SK-N-SH (cell line): ENCODE results near the gene ADD1. TPM values are rescaled to one million over a fixed set of nuclear protein-coding genes. Genes with fewer than 3 reads are reported as not detected.

Experiments
- CTCF ChIA-PET: fragments of 300-600, 350-600 bp; formaldehyde crosslinking; extraction: SDS; loops from one replicate; lab custom pipeline; 2021; lab: Yijun Ruan, JAX
- POLR2A ChIA-PET: fragments of 350-600 bp; sonication (Branson Sonifier 250); formaldehyde crosslinking; extraction: SDS; loops from one replicate; lab custom pipeline; 2020; ENCODE audit warnings: antibody characterized with exemption, inconsistent platforms; lab: Yijun Ruan, JAX
- DNase-seq: peaks from one replicate; pipeline ENCODE4 v3.0.0; 2012
- H2AFZ ChIP-seq: fragments of 200-600 bp; sonication (generic); 2 replicates; pipeline ENCODE4 v1.8.1; 2016; ENCODE audit warnings: antibody characterized with exemption, mild to moderate bottlenecking, low read depth
- H3F3A ChIP-seq: fragments of 200-600 bp; sonication (generic); replicated peaks from 2 replicates; pipeline ENCODE3; 2016; ENCODE audit warnings: antibody characterized with exemption, mild to moderate bottlenecking; ENCODE audit not compliant: insufficient read depth
- H3K27ac ChIP-seq, 2 experiments: fragments of 200-500 bp in 1 of 2; fragments of 200-600 bp in 1 of 2; sonication (Bioruptor generic) in 1 of 2; sonication (generic), shearing (Covaris generic) in 1 of 2; 2 replicates each; pipeline versions ENCODE4 v1.5.1 to v1.6.1; 2014 to 2016; ENCODE audit warnings: low read depth in 2 of 2, inconsistent platforms in 1 of 2, low read length in 1 of 2, mild to moderate bottlenecking in 1 of 2, mixed read lengths in 1 of 2
- H3K27me3 ChIP-seq: fragments of 200-600 bp; sonication (generic), shearing (Covaris generic); 2 replicates; pipeline ENCODE4 v1.6.1; 2016; ENCODE audit warnings: mixed run types; ENCODE audit not compliant: insufficient read depth
- H3K36me3 ChIP-seq, 2 experiments: fragments of 200-500 bp in 1 of 2; fragments of 200-600 bp in 1 of 2; sonication (Bioruptor generic) in 1 of 2; sonication (generic) in 1 of 2; replicated peaks in 1 of 2; 2 replicates each; pipeline versions ENCODE3 to v1.5.1; 2014 to 2016; ENCODE audit warnings: low read length in 1 of 2, mild to moderate bottlenecking in 1 of 2; ENCODE audit not compliant: insufficient read depth in 2 of 2, control insufficient read depth in 1 of 2
- H3K4me1 ChIP-seq, 2 experiments: fragments of 200-500 bp in 1 of 2; fragments of 200-600 bp in 1 of 2; sonication (Bioruptor generic) in 1 of 2; sonication (generic), shearing (Covaris generic) in 1 of 2; 2 replicates each; pipeline versions ENCODE4 v1.5.1 to v1.6.1; 2014 to 2016; ENCODE audit warnings: low read depth in 1 of 2, low read length in 1 of 2, mixed run types in 1 of 2; ENCODE audit not compliant: insufficient read depth in 2 of 2, control insufficient read depth in 1 of 2
- H3K4me2 ChIP-seq: fragments of 200-600 bp; sonication (generic), shearing (Covaris generic); 2 replicates; pipeline ENCODE4 v1.6.1; 2017; ENCODE audit warnings: mixed run types
- H3K4me3 ChIP-seq, 2 experiments: fragments of 200-500 bp in 1 of 2; fragments of 200-600 bp in 1 of 2; sonication (Bioruptor generic) in 1 of 2; sonication (generic), shearing (Covaris generic) in 1 of 2; 2 replicates each; pipeline versions ENCODE4 v1.5.1 to v1.8.1; 2014 to 2016; ENCODE audit warnings: low read depth in 2 of 2, inconsistent platforms in 1 of 2, low read length in 1 of 2, mild to moderate bottlenecking in 1 of 2, mixed read lengths in 1 of 2, moderate library complexity in 1 of 2
- H3K79me2 ChIP-seq: fragments of 200-600 bp; sonication (generic); 2 replicates; pipeline ENCODE4 v1.8.1; 2017; ENCODE audit warnings: mild to moderate bottlenecking; ENCODE audit not compliant: insufficient read depth
- H3K9ac ChIP-seq: fragments of 200-600 bp; sonication (generic); 2 replicates; pipeline ENCODE4 v1.6.1; 2017; ENCODE audit warnings: mixed run types
- H3K9me2 ChIP-seq: fragments of 200-600 bp; sonication (generic); 2 replicates; pipeline ENCODE4 v1.6.1; 2017; ENCODE audit warnings: mixed run types
- H3K9me3 ChIP-seq: fragments of 200-600 bp; sonication (generic); 2 replicates; pipeline ENCODE4 v1.6.1; 2017; ENCODE audit warnings: mixed run types, mild to moderate bottlenecking, moderate library complexity
- H4K20me1 ChIP-seq: fragments of 200-600 bp; sonication (generic); 2 replicates; pipeline ENCODE4 v1.6.1; 2017; ENCODE audit warnings: mild to moderate bottlenecking, mixed run types; ENCODE audit not compliant: insufficient read depth
- CHD2 ChIP-seq: fragments of 150-350 bp; IDR thresholded peaks from 2 replicates; pipeline ENCODE4 v1.6.1; 2018; ENCODE audit warnings: low read length; ENCODE audit not compliant: partially characterized antibody
- ELF1 ChIP-seq: IDR thresholded peaks from 2 replicates; pipeline ENCODE4 v1.4.0; 2012
- EP300 ChIP-seq, 2 experiments: IDR thresholded peaks; 2 replicates each; pipeline versions ENCODE4 v1.4.0 to v1.6.1; 2012; ENCODE audit warnings: borderline replicate concordance in 1 of 2, low read depth in 1 of 2, low read length in 1 of 2
- GABPA ChIP-seq: IDR thresholded peaks from 2 replicates; pipeline ENCODE4 v1.4.0; 2012; ENCODE audit warnings: low read depth, mild to moderate bottlenecking
- JUND ChIP-seq: IDR thresholded peaks from 2 replicates; pipeline ENCODE4 v1.4.0; 2012
- MAX ChIP-seq: IDR thresholded peaks from 2 replicates; pipeline ENCODE4 v1.4.0; 2012; ENCODE audit warnings: low read depth
- NFIC ChIP-seq: IDR thresholded peaks from 2 replicates; pipeline ENCODE4 v1.4.0; 2012; ENCODE audit warnings: borderline replicate concordance
- RAD21 ChIP-seq: IDR thresholded peaks from 2 replicates; pipeline ENCODE4 v1.6.1; 2012; ENCODE audit warnings: mild to moderate bottlenecking, low read length
- RCOR1 ChIP-seq: fragments of 150-350 bp; IDR thresholded peaks from 2 replicates; pipeline ENCODE4 v1.6.1; 2017; ENCODE audit warnings: antibody characterized with exemption, low read length
- REST ChIP-seq: IDR thresholded peaks from 2 replicates; pipeline ENCODE4 v1.6.1; 2012; ENCODE audit warnings: mild to moderate bottlenecking, low read depth, low read length, moderate library complexity
- RFX5 ChIP-seq: IDR thresholded peaks from 2 replicates; pipeline ENCODE4 v1.6.1; 2012; ENCODE audit warnings: mild to moderate bottlenecking, improper control_type of control experiment, low read length
- SMC3 ChIP-seq: IDR thresholded peaks from 2 replicates; pipeline ENCODE4 v1.6.1; 2012; ENCODE audit warnings: low read depth, low read length, improper control_type of control experiment
- TAF1 ChIP-seq: IDR thresholded peaks from 2 replicates; pipeline ENCODE4 v1.6.1; 2012; ENCODE audit warnings: low read depth, mild to moderate bottlenecking, low read length, moderate library complexity, borderline replicate concordance
- USF2 ChIP-seq: fragments of 150-350 bp; IDR thresholded peaks from 2 replicates; pipeline ENCODE4 v1.6.1; 2017; ENCODE audit warnings: antibody characterized with exemption, low read length, low read depth, borderline replicate concordance
- YY1 ChIP-seq: IDR thresholded peaks from 2 replicates; pipeline ENCODE4 v1.4.0; 2012; ENCODE audit warnings: low read depth, mild to moderate bottlenecking
- WGBS: methylation state at CpG from one replicate; pipeline ENCODE4 v1.1.6; 2017; ENCODE audit warnings: low lambda C conversion rate; 5-methylcytosine and 5-hydroxymethylcytosine counted together
- polyA plus RNA-seq, 3 experiments: library from polyadenylated mRNA; depleted of rRNA; stranded (reverse); fragments of >200 nt; gene quantifications; 2 replicates each; pipeline ENCODE4 v1.2.3, GENCODE V29; 2012
- TF ChIP-seq, protein P1 (sequence below): IDR thresholded peaks from 2 replicates; pipeline ENCODE4 v1.4.0; 2012; ENCODE audit warnings: low read depth, borderline replicate concordance
- TF ChIP-seq, protein P2 (sequence below): fragments of 200-600 bp; sonication (generic); IDR thresholded peaks from 2 replicates; pipeline ENCODE4 v1.6.1; 2017; ENCODE audit warnings: antibody characterized with exemption, mild to moderate bottlenecking, moderate library complexity
- TF ChIP-seq, protein P3 (sequence below): fragments of 150-350 bp; IDR thresholded peaks from 2 replicates; pipeline ENCODE4 v1.6.1; 2016; ENCODE audit warnings: mild to moderate bottlenecking, low read depth, low read length

The ADD1 gene
- polyA plus RNA-seq, 1 of the 3 experiments (the other 2 are of a cell fraction) = 155 TPM

GRCh38 chr4:2856266-2856665 is 12.6 kb downstream of the ADD1 start:
- H4K20me1 ChIP-seq = peaks cover 95% of the 10 kb centered on the region
- H3K79me2 ChIP-seq = peaks cover 100% of the 10 kb centered on the region
- no peak overlapping the region for H2AFZ ChIP-seq
- H3K9me2 ChIP-seq = no peaks in the 10 kb centered on the region
- ChIA-PET POLR2A (no interaction called here), CTCF (interaction anchor here (1.8 kb wide), 1 partner anchor 21 kb away, joined by 4 read pairs; no protein-coding TSS in a partner anchor)
- WGBS = 98% methylated on average over 3 of the region's 3 CpGs
- no peak overlapping the region for H3K27ac ChIP-seq
- H3K36me3 ChIP-seq = peaks cover 7 to 49% of the 10 kb centered on the region in 2 experiments
- no peak overlapping the region for H3K4me3 ChIP-seq
- H3K9ac ChIP-seq = no peak overlapping the region
- no peak for DNase-seq
- H3K27me3 ChIP-seq = no peaks in the 10 kb centered on the region
- no peaks in the 10 kb centered on the region for H3K9me3 ChIP-seq
- peaks cover 7% of the 10 kb centered on the region for H3F3A ChIP-seq
- H3K4me2 ChIP-seq = no peak overlapping the region
- TF ChIP-seq, protein P1, sequence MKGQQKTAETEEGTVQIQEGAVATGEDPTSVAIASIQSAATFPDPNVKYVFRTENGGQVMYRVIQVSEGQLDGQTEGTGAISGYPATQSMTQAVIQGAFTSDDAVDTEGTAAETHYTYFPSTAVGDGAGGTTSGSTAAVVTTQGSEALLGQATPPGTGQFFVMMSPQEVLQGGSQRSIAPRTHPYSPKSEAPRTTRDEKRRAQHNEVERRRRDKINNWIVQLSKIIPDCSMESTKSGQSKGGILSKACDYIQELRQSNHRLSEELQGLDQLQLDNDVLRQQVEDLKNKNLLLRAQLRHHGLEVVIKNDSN = no peak
- no peak for TF ChIP-seq RAD21
- TF ChIP-seq GABPA = no peak
- H3K4me1 ChIP-seq = peaks cover 7 to 12% of the 10 kb centered on the region in 2 experiments; a peak in 3 of 4 replicates

GRCh38 chr4:2857349-2857927 is 13.8 kb downstream of the ADD1 start:
- peaks cover 7 to 49% of the 10 kb centered on the region in 2 experiments for H3K36me3 ChIP-seq
- peaks cover 4% of the 10 kb centered on the region for H3F3A ChIP-seq
- no peak overlapping the region for H3K27ac ChIP-seq
- no peaks in the 10 kb centered on the region for H3K27me3 ChIP-seq
- H2AFZ ChIP-seq = no peak overlapping the region
- H3K9me2 ChIP-seq = no peaks in the 10 kb centered on the region
- H4K20me1 ChIP-seq = peaks cover 97% of the 10 kb centered on the region
- peaks cover 18 to 23% of the 10 kb centered on the region in 2 experiments for H3K4me1 ChIP-seq
- ChIA-PET POLR2A (no interaction called here), CTCF (interaction anchor here (1.8 kb wide), 1 partner anchor 20 kb away, joined by 4 read pairs; no protein-coding TSS in a partner anchor)
- peaks cover 100% of the 10 kb centered on the region for H3K79me2 ChIP-seq
- no peak for DNase-seq
- WGBS = 97% methylated on average over 5 of the region's 5 CpGs
- H3K4me3 ChIP-seq = no peak overlapping the region
- TF ChIP-seq GABPA = no peak
- TF ChIP-seq SMC3 = no peak
- TF ChIP-seq ELF1 = no peak
- TF ChIP-seq TAF1 = no peak
- no peak for TF ChIP-seq RCOR1
- no peak for TF ChIP-seq YY1
- TF ChIP-seq, protein P2, sequence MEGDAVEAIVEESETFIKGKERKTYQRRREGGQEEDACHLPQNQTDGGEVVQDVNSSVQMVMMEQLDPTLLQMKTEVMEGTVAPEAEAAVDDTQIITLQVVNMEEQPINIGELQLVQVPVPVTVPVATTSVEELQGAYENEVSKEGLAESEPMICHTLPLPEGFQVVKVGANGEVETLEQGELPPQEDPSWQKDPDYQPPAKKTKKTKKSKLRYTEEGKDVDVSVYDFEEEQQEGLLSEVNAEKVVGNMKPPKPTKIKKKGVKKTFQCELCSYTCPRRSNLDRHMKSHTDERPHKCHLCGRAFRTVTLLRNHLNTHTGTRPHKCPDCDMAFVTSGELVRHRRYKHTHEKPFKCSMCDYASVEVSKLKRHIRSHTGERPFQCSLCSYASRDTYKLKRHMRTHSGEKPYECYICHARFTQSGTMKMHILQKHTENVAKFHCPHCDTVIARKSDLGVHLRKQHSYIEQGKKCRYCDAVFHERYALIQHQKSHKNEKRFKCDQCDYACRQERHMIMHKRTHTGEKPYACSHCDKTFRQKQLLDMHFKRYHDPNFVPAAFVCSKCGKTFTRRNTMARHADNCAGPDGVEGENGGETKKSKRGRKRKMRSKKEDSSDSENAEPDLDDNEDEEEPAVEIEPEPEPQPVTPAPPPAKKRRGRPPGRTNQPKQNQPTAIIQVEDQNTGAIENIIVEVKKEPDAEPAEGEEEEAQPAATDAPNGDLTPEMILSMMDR = no peak
- TF ChIP-seq EP300 (IDR thresholded peaks at IDR 0.05; ENCODE audit: borderline replicate concordance in 1 of 2, low read depth in 1 of 2, low read length in 1 of 2) = no peak
- no peak for TF ChIP-seq CHD2
- TF ChIP-seq NFIC = no peak
- TF ChIP-seq MAX = no peak
- TF ChIP-seq JUND = no peak
- TF ChIP-seq REST = no peak
- TF ChIP-seq, protein P3, sequence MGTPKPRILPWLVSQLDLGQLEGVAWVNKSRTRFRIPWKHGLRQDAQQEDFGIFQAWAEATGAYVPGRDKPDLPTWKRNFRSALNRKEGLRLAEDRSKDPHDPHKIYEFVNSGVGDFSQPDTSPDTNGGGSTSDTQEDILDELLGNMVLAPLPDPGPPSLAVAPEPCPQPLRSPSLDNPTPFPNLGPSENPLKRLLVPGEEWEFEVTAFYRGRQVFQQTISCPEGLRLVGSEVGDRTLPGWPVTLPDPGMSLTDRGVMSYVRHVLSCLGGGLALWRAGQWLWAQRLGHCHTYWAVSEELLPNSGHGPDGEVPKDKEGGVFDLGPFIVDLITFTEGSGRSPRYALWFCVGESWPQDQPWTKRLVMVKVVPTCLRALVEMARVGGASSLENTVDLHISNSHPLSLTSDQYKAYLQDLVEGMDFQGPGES = no peak
- TF ChIP-seq RFX5 = no peak
- no peak for TF ChIP-seq USF2
- no peaks in the 10 kb centered on the region for H3K9me3 ChIP-seq
- no peak overlapping the region for H3K4me2 ChIP-seq
- H3K9ac ChIP-seq = no peak overlapping the region
